A673 (cell line): ENCODE measurements around the gene FGF14.

Source experiments
- CTCF ChIP-seq: fragments of 300-800, 200-600 bp; sonication (generic); conservative IDR thresholded peaks from 2 replicates; pipeline ENCODE4 v1.5.1; 2017; ENCODE audit warnings: low read depth, mild to moderate bottlenecking, antibody characterized with exemption, low read length, moderate library complexity, mixed read lengths
- EZH2 ChIP-seq: fragments of 200-600 bp; sonication (generic); IDR thresholded peaks from 2 replicates; pipeline ENCODE4 v1.6.1; 2017; ENCODE audit warnings: borderline replicate concordance, low read depth, mild to moderate bottlenecking, mixed read lengths, antibody characterized with exemption, low read length; ENCODE audit not compliant: poor library complexity, severe bottlenecking

DNA sequence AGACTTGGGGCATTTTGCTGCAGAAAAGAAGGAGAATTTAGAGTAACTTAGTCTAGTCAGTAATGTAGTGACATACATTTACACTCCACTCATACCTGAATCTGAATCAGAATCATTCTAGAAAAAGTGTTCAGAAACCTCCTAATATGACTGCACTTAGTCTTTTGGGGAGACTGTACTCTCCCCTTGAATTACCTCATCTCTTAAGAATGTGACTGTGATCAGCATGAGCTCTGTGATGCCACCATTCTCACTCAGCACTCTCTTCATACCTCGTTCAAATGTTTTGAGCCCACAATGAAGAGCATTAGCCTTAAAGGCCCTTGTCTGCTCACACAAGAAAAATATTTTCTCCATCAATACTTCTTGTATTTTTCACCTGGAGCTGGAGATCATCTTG lies 229.4 kb downstream of the FGF14 start:
- TF ChIP-seq CTCF (no peak), EZH2 (no peak)
